Body of pancreas (tissue), 4 donors: ENCODE results near the gene CLSTN2.

Source experiments
- CTCF ChIP-seq, 7 experiments: fragments of 450-650 bp in 4 of 7; fragments of 200-600 bp in 3 of 7; sonication (generic) in 3 of 7; IDR thresholded peaks; one replicate each; pipeline ENCODE4 v1.5.1; 2016 to 2019; ENCODE audit warnings: antibody characterized with exemption in 7 of 7
- POLR2A ChIP-seq, 3 donors: fragments of 450-650 bp; IDR thresholded peaks; one replicate each; pipeline ENCODE4 v1.6.1; 2016; ENCODE audit warnings: antibody characterized with exemption in 3 of 3, mild to moderate bottlenecking in 2 of 3

GRCh38 chr3:140427786-140428185 is 492.8 kb downstream of the CLSTN2 start:
- TF ChIP-seq CTCF (IDR thresholded peaks at IDR 0.05) (no peak), POLR2A (IDR thresholded peaks at IDR 0.05) (no peak)
